ENCODE measurements around the gene MYO7A. TPM values are rescaled to one million over a fixed set of nuclear protein-coding genes. Genes with fewer than 3 reads are reported as not detected.

The MYO7A gene
- total and polyA plus RNA-seq, 2 experiments from 2014 or later, result not detected

DNA sequence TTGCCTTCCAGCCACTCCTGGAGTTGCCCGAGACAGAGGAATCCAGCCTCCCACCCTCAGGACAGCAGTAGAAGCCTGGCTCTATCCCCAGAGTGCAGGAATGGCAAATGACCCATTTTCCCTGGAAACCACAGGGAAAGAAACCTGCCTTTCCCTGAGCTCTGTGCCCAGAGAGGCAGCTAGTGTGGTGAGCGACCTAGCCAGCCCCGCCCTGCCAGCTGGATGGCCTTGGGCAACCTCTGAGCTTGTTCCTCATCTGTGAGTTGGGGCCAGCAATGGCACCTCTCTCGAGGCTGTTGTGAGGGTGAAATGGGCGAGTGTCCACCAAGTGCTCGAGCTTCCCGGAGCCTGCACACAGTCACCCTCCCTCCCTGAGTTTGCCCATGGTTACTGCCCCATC lies 21.7 kb upstream of the MYO7A start:
- in situ Hi-C loops (cut with MboI), result no loop called here
- Histone ChIP-seq H3K9me2 (ENCODE audit: insufficient read depth) (no peaks in the 10 kb centered on the region), H3K27ac (no peak overlapping the region), H3K79me2 (ENCODE audit: insufficient read depth) (no peaks in the 10 kb centered on the region), H3F3A (ENCODE audit: insufficient read depth) (peaks cover 17% of the 10 kb centered on the region), H3K27me3 (replicated peaks; ENCODE audit: insufficient read depth) (no peaks in the 10 kb centered on the region), H2AFZ (no peak overlapping the region), H4K20me1 (ENCODE audit: insufficient read depth) (no peaks in the 10 kb centered on the region), H3K4me1 (ENCODE audit: insufficient read depth) (peaks cover 37% of the 10 kb centered on the region), H3K9me3 (ENCODE audit: low read depth) (no peaks in the 10 kb centered on the region), H3K36me3 (ENCODE audit: low read depth) (no peaks in the 10 kb centered on the region), H3K9ac (no peak overlapping the region), H3K4me3 (no peak overlapping the region), H3K4me2 (ENCODE audit: unreplicated experiment) (no peak overlapping the region)
- peak; percentile 42 for DNase-seq
- 86 to 91% methylated on average over 7 of the region's 7 CpGs for WGBS, 2 experiments (ENCODE audit: low coverage in 1 of 2, low lambda C conversion rate in 2 of 2, missing lambda C conversion rate in 2 of 2)
- TF ChIP-seq EZH2phosphoT487 (IDR thresholded peaks at IDR 0.05; ENCODE audit: insufficient read depth, low read depth), result no peak
- TF ChIP-seq EZH2 (IDR thresholded peaks at IDR 0.05; ENCODE audit: insufficient read depth, poor library complexity, severe bottlenecking), result no peak

DNA sequence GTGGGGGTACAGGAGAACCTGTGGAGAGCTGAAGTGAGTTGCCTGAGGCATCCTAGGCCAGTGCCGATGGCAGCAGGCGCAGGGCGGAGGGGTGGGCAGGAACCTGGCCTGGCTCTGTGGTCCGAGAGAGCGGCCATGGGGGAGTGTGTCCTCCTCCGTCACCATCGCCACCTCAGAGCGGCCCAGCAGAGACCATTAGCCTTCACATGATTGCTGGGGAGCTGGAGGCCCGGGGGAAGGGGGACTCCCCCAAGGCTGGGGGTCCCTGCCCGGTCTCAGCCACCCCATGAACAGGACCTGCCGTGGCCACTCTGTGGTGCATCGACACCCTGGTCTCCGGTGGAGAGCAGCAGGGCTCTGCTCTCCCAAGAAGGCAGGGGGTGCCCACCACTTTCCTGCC lies 21.3 kb upstream of the MYO7A start:
- H3K79me2 ChIP-seq (ENCODE audit: insufficient read depth), result no peaks in the 10 kb centered on the region
- DNase-seq, result no peak
- no peaks in the 10 kb centered on the region for H3K27me3 ChIP-seq (replicated peaks; ENCODE audit: insufficient read depth)
- no peak overlapping the region for H3K9ac ChIP-seq
- H3K36me3 ChIP-seq (ENCODE audit: low read depth), result no peaks in the 10 kb centered on the region
- TF ChIP-seq EZH2phosphoT487 (IDR thresholded peaks at IDR 0.05; ENCODE audit: insufficient read depth, low read depth) (no peak), EZH2 (IDR thresholded peaks at IDR 0.05; ENCODE audit: insufficient read depth, poor library complexity, severe bottlenecking) (no peak)
- peaks cover 41% of the 10 kb centered on the region for H3K4me1 ChIP-seq (ENCODE audit: insufficient read depth)
- no peak overlapping the region for H3K4me2 ChIP-seq (ENCODE audit: unreplicated experiment)
- H3K9me2 ChIP-seq (ENCODE audit: insufficient read depth), result no peaks in the 10 kb centered on the region
- in situ Hi-C loops (cut with MboI), result no loop called here
- WGBS, 2 experiments (ENCODE audit: low coverage in 1 of 2, low lambda C conversion rate in 2 of 2, missing lambda C conversion rate in 2 of 2), result 95 to 99% methylated on average over 12 to 13 of the region's 13 CpGs
- H3K4me3 ChIP-seq, result no peak overlapping the region
- H4K20me1 ChIP-seq (ENCODE audit: insufficient read depth), result no peaks in the 10 kb centered on the region
- no peak overlapping the region for H3K27ac ChIP-seq
- H3K9me3 ChIP-seq (ENCODE audit: low read depth), result no peaks in the 10 kb centered on the region
- peaks cover 17% of the 10 kb centered on the region for H3F3A ChIP-seq (ENCODE audit: insufficient read depth)
- no peak overlapping the region for H2AFZ ChIP-seq

DNA sequence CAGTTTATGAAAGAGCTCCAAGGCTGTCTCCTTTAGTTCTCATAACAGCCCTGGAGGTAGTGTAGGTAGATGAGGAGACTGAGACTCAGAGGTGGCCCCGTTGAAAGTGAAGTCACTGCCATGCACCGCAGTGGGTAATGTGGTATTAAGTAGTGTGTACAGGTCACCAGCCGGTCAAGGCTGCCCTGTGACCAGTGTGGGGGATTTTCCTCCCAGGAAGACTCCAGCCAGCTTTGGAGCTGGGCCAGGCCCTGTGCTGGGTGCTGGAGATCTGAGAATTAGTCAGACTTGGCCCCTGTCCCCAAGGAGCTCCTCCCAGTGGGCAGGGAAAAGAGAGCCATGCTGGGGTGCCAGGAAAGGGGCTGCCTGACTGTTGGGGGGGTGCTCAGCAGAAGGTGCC lies 20.1 kb upstream of the MYO7A start:
- 11 to 12% methylated on average over 3 of the region's 3 CpGs for whole genome bisulfite sequencing, 2 experiments (ENCODE audit: low coverage in 1 of 2, low lambda C conversion rate in 2 of 2, missing lambda C conversion rate in 2 of 2)
- peak overlapping the region; percentile 42; the same call in 1 of the 2 replicates for H3K9ac ChIP-seq
- no peaks in the 10 kb centered on the region for H3K9me3 ChIP-seq (ENCODE audit: low read depth)
- H3K27me3 ChIP-seq (replicated peaks; ENCODE audit: insufficient read depth), result no peaks in the 10 kb centered on the region
- H3K79me2 ChIP-seq (ENCODE audit: insufficient read depth), result no peaks in the 10 kb centered on the region
- H3F3A ChIP-seq (ENCODE audit: insufficient read depth), result peaks cover 17% of the 10 kb centered on the region
- H4K20me1 ChIP-seq (ENCODE audit: insufficient read depth), result no peaks in the 10 kb centered on the region
- no peak for TF ChIP-seq EZH2phosphoT487 (IDR thresholded peaks at IDR 0.05; ENCODE audit: insufficient read depth, low read depth)
- TF ChIP-seq EZH2 (IDR thresholded peaks at IDR 0.05; ENCODE audit: insufficient read depth, poor library complexity, severe bottlenecking), result no peak
- no peak overlapping the region for H2AFZ ChIP-seq
- H3K4me2 ChIP-seq (ENCODE audit: unreplicated experiment), result peak overlapping the region; percentile 18
- peaks cover 41% of the 10 kb centered on the region for H3K4me1 ChIP-seq (ENCODE audit: insufficient read depth)
- H3K27ac ChIP-seq, result peak overlapping the region; percentile 27; the same call in 1 of the 2 replicates
- in situ Hi-C loops (cut with MboI), result no loop called here
- H3K9me2 ChIP-seq (ENCODE audit: insufficient read depth), result no peaks in the 10 kb centered on the region
- no peaks in the 10 kb centered on the region for H3K36me3 ChIP-seq (ENCODE audit: low read depth)
- H3K4me3 ChIP-seq, result no peak overlapping the region
- peak; percentile 94 for DNase-seq

GRCh38 chr11:77108436-77108835 lies 19.6 kb upstream of the MYO7A start:
- Histone ChIP-seq H3K9ac (no peak overlapping the region), H3K9me3 (ENCODE audit: low read depth) (no peaks in the 10 kb centered on the region), H3K36me3 (ENCODE audit: low read depth) (no peaks in the 10 kb centered on the region), H2AFZ (no peak overlapping the region), H3K27me3 (replicated peaks; ENCODE audit: insufficient read depth) (no peaks in the 10 kb centered on the region), H3K79me2 (ENCODE audit: insufficient read depth) (no peaks in the 10 kb centered on the region), H3F3A (ENCODE audit: insufficient read depth) (peaks cover 17% of the 10 kb centered on the region), H3K4me2 (ENCODE audit: unreplicated experiment) (peak overlapping the region; percentile 65), H3K27ac (no peak overlapping the region), H3K9me2 (ENCODE audit: insufficient read depth) (no peaks in the 10 kb centered on the region), H3K4me3 (no peak overlapping the region), H3K4me1 (ENCODE audit: insufficient read depth) (peaks cover 41% of the 10 kb centered on the region), H4K20me1 (ENCODE audit: insufficient read depth) (no peaks in the 10 kb centered on the region)
- in situ Hi-C loops (cut with MboI), result no loop called here
- DNase-seq, result no peak
- TF ChIP-seq EZH2phosphoT487 (IDR thresholded peaks at IDR 0.05; ENCODE audit: insufficient read depth, low read depth), result no peak
- no peak for TF ChIP-seq EZH2 (IDR thresholded peaks at IDR 0.05; ENCODE audit: insufficient read depth, poor library complexity, severe bottlenecking)
- WGBS, 2 experiments (ENCODE audit: low coverage in 1 of 2, low lambda C conversion rate in 2 of 2, missing lambda C conversion rate in 2 of 2), result 94% methylated on average over 9 of the region's 9 CpGs
